ENCODE data around the gene PHYKPL. TPM values are rescaled to one million over a fixed set of nuclear protein-coding genes. Genes with fewer than 3 reads are reported as not detected.

The PHYKPL gene
- total and polyA plus RNA-seq, 12 donors: 15.0 to 125 (median 62.4) TPM

DNA sequence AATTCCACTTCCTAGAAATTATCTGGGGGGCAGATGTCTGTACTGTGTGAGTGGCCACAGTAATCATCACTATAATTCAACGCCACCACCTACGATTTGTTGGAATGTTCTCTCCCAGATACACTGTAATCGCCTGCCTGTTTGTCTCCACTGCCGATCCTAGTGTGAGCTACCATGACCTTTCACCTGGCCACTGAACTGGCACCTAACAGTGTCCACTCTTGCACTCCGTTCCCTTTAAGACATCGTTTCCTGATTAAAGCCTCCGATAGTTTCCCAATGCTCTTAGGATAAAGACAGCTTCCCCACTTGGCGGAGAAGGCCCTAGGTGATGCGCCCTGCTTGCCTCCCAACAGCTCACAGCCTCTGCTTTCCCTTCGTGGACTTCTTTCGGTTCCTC, 4.0 kb downstream of the PHYKPL start:
- peaks cover 0 to 27% of the 10 kb centered on the region in 2 donors for H3K36me3 ChIP-seq (replicated peaks in 1 of 2)
- DNase-seq: no peak
- WGBS, 4 donors: 95 to 98% (median 96%) methylated on average over 11 of the region's 11 CpGs
- intact Hi-C loops (cut with DNase I): no loop called here
- H3K4me1 ChIP-seq (replicated peaks in 1 of 2): peaks cover 24 to 25% of the 10 kb centered on the region in 2 donors
- H3K27ac ChIP-seq: no peak overlapping the region
- no peaks in the 10 kb centered on the region for H3K27me3 ChIP-seq
- no peak overlapping the region for H3K4me3 ChIP-seq
- H3K9me3 ChIP-seq (replicated peaks in 1 of 3): no peaks in the 10 kb centered on the region
- TF ChIP-seq POLR2A (IDR thresholded peaks at IDR 0.05) (no peak), CTCF (IDR thresholded peaks at IDR 0.05) (no peak)

DNA sequence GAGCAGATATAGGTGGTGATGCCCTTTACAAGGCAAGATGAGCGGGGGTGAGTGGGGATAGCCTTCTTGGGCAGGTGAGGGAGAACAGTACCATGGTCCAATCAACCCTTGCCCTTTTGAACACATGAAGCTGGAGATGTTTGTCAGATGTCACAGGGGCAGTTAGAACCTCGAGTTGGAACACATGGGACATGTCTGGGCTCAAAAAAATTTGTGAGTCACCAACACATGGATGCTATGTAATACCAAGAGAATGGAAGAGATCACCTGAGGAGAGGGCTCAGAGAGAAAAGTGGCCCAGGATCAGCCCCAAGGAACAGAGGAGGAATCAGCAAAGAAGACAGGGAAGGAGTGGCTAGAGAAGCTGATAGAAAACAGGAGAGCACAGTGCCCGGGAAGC, 4.7 kb downstream of the PHYKPL start:
- H3K4me3 ChIP-seq: no peak overlapping the region
- whole genome bisulfite sequencing, 4 donors: 85 to 96% (median 89%) methylated on average over 3 of the region's 3 CpGs
- TF ChIP-seq POLR2A (IDR thresholded peaks at IDR 0.05) (no peak), CTCF (IDR thresholded peaks at IDR 0.05) (no peak)
- intact Hi-C loops (cut with DNase I): no loop called here
- peaks cover 0 to 27% of the 10 kb centered on the region in 2 donors for H3K36me3 ChIP-seq (replicated peaks in 1 of 2)
- H3K4me1 ChIP-seq (replicated peaks in 1 of 2): peaks cover 23 to 25% of the 10 kb centered on the region in 2 donors
- no peaks in the 10 kb centered on the region for H3K9me3 ChIP-seq (replicated peaks in 1 of 3)
- no peak for DNase-seq
- H3K27ac ChIP-seq: no peak overlapping the region
- H3K27me3 ChIP-seq: no peaks in the 10 kb centered on the region

DNA sequence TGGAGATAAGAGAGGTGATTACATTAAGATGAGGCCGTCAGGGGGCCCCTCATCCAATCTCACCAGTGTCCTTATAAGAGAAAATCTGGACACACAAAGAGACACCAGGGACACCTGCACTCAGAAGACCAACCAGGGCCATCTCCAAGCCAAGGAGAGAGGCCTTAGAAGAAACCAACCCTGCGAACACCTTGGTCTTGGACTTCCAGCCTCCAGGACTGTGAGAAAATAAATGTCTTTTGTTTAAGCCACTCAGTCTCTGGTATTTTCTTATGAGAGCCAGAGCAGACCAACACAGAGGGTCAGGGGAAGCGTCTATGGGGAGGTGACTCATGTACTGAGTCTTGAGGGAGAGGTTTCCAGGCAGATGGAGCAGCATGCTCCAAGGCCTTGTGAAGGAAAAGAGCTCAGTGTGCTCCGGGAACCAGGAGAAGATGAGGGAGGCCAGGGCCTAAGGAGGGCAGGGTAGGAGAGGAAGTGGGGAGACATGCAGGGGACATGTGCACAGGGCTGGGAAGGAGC, 5.4 kb downstream of the PHYKPL start:
- 74 to 96% (median 91%) methylated on average over 4 of the region's 4 CpGs for WGBS, 4 donors
- H3K4me1 ChIP-seq (replicated peaks in 1 of 2): peaks cover 19% of the 10 kb centered on the region in 2 donors
- DNase-seq: no peak
- intact Hi-C loops (cut with DNase I): no loop called here
- no peaks in the 10 kb centered on the region for H3K27me3 ChIP-seq
- no peaks in the 10 kb centered on the region for H3K9me3 ChIP-seq (replicated peaks in 1 of 3)
- TF ChIP-seq CTCF (IDR thresholded peaks at IDR 0.05) (no peak), POLR2A (IDR thresholded peaks at IDR 0.05) (no peak)
- H3K27ac ChIP-seq: no peak overlapping the region
- no peak overlapping the region for H3K4me3 ChIP-seq
- peaks cover 0 to 27% of the 10 kb centered on the region in 2 donors for H3K36me3 ChIP-seq (replicated peaks in 1 of 2)

- no peaks in the 10 kb centered on the region for H3K9me3 ChIP-seq (replicated peaks in 1 of 3)
- H3K27me3 ChIP-seq: no peaks in the 10 kb centered on the region
- H3K36me3 ChIP-seq (replicated peaks in 1 of 2): peaks cover 0 to 26% of the 10 kb centered on the region in 2 donors
- peaks cover under 1 to 2% of the 10 kb centered on the region in 2 donors for H3K4me1 ChIP-seq (replicated peaks in 1 of 2)
- 87 to 96% (median 89%) methylated on average over 4 to 6 of the region's 6 CpGs for WGBS, 4 donors
- intact Hi-C loops (cut with DNase I): no loop called here
- no peak for TF ChIP-seq POLR2A (IDR thresholded peaks at IDR 0.05)
- no peak for TF ChIP-seq CTCF (IDR thresholded peaks at IDR 0.05)
- no peak overlapping the region for H3K4me3 ChIP-seq
- no peak overlapping the region for H3K27ac ChIP-seq
- DNase-seq: no peak
Observed at GRCh38 chr5:178225174-178225573, 7.4 kb downstream of the PHYKPL start.

Data from adrenal gland (tissue), 12 donors.